Stimulated activated CD8-positive, alpha-beta memory T cell treated with anti-CD3 and anti-CD28 coated beads, Interleukin-2, amount 100 ng/mL, for 1 hour (primary cell): ENCODE data around the gene GLDN.

ENCODE experiments used
- DNase-seq, 2 donors: peaks; one replicate each; pipeline ENCODE4 v3.0.0-alpha.2; 2020; ENCODE audit warnings: low read depth in 2 of 2

GLDN gene

GRCh38 chr15:51322621-51323296, 18.7 kb upstream of the GLDN start:
- DNase-seq, result no peak

DNA sequence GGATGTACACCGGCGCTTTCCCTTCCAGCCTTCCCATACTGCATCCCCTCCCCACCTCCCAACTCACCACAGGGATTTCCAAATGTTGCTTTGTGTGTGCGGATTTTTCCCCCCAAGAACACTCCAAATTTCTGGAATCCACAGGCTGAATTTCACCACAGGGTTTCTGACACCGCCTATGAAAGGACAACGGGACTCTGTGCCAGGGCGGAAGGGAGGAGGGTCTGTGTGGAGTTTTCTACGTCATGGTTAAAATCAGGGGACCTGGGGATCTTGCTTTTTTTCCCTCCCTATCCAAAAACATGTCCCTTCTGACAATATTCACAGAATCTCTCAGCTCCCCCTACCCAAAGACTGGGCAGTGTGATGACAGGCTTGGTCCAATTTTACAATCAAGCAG, 17.7 kb upstream of the GLDN start:
- no peak for DNase-seq

DNA sequence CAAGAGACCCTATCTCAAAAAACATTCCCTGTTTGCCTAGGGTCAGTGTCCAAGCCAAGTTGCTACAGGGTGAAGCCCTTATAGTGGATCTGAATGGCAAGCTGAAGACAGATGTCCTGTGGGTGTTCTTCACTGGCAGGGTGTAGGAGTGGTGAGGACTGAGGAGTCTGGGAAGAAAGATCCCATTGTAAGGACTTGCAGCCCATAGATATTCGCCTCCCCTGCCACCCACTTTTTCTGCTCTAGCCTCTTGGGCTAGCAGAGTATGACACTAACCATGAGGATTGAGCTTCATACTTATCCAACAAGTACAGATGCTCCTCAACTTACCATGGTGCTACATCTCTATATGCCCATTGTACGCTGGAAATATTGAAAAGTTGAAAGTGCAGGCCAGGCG, 16.3 kb upstream of the GLDN start:
- no peak for DNase-seq

- no peak for DNase-seq
These were observed 14.4 kb upstream of the GLDN start for GRCh38 chr15:51327081-51327480.

DNA sequence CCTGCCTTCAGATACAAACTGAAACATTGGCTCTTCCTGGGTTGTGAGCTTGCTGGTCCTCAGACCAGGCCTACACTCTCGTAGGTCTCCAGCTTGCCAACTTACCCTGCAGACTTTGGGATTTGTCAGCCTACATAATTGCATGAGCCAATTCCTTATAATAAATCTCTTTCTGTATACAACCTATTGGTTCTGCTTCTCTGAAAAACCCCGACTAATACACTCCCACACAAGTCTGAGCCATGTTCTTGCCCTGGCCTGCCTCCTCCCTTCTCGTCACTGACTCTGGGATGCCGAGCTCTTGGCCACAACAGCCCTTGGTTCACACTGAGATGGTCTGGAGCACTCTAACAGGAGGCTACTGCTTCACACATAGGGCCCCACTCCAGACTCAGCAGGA, 12.5 kb upstream of the GLDN start:
- DNase-seq, result no peak

DNA sequence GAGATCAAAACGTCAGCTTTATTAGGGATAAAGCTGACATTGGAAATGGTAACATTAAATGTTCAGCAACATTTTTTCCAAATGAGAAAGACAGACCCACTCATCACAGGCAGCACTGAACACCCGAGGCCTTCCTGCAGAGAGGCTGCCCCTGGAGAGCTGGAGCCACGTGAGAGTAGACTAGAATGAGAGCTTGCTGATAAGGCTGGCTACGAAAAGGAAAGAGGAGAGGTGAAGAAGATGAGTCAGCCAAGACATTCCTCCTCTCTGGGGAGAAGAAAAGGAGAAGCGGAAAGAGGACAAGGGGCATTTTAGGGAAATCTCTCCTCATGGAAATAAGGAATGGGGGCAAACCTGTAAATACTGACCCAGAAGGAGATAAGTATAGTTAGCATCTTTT, 10.3 kb upstream of the GLDN start:
- no peak for DNase-seq

DNA sequence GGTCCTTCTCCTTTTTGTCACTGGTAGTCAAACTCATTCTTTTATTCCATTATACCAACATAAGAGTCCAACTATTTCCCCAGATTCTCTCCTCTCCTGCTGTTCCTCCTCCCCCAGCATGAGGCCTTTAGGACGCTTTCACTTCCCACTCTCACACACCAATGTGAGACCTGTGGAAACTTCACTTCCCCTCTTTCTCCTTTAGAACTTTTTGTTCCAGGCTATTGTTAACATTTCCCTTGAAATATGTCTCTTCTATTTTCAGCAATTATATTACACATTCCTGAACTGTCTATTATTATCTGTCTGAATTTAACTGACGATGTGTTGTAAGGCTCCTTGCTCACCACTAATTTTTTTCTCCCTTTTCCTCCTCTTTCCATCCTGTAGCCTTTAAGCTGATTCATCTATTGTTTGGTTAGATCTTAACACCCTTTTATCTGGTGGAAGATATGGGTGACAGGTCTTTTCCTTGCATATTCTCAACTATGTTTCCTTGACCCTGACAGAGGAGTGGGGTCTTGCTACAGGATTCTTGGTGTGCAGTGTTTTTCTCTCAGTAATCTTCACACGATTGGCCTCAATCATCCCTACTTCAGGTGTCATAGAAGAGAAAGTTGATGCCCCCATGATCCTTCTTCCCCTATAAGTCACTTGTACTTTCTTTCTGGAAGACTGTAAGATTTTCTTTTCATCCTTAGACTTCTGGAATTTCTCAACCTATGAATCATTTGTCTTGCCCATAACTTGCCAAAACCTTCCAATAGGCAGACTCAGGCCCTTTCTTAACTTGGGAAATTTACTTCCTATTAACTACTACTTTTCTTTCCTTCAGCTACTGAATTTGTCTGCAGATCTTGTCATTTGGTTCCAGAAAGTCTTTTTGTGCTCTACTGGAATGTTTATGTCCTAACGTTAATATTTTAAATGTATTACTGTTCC, 9.0 kb upstream of the GLDN start:
- no peak for DNase-seq

GRCh38 chr15:51333571-51333970, 7.9 kb upstream of the GLDN start:
- DNase-seq, result no peak

DNA sequence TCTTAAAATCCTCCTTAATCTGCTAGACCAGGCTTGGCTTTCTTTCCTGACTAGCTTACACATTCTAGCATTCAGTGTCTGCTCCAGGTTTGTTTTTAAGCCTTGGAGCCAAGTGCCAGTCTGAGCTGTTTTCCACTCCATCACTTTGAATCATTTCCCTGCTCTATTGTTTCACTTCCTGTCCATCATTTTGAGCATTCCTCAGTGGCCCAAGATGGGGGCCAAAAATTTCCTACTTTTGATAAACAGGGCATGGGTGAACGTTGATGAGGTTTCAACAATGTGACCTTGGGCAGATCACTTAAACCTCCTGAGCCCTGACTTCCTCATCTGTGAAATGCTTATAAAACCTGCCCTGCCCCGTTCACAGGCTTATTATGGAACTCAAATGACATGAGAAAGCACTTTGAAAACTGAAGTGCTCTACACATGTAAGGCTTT, 7.4 kb upstream of the GLDN start:
- no peak for DNase-seq

DNA sequence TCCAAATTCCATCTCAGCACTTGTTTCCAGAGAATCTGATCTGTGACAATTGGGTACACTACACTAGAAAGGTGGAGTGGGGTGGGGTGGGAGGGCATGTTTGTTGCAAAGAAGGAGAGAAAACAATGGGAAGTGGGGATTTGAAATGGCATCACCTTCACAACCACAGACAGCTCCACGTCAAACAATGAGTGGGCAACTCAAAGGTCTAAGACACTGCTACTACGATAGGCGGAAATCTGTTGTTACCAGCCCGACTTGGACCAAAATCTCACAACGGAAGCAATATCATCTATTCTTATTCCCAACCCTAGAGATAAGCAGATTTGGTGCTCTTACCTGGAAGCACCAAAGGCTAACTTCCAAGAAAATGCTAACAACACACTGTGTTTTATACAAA, 6.4 kb upstream of the GLDN start:
- no peak for DNase-seq

GRCh38 chr15:51335538-51336410, 5.7 kb upstream of the GLDN start:
- no peak for DNase-seq

- no peak for DNase-seq
These were observed 3.0 kb upstream of the GLDN start, which contains the start of gene CYP19A1 for GRCh38 chr15:51338496-51338895. Gene CYP19A1, minus strand, starts transcription at chr15:51338596. Its CDS starts 95,684 bp downstream, at chr15:51242912.

DNA sequence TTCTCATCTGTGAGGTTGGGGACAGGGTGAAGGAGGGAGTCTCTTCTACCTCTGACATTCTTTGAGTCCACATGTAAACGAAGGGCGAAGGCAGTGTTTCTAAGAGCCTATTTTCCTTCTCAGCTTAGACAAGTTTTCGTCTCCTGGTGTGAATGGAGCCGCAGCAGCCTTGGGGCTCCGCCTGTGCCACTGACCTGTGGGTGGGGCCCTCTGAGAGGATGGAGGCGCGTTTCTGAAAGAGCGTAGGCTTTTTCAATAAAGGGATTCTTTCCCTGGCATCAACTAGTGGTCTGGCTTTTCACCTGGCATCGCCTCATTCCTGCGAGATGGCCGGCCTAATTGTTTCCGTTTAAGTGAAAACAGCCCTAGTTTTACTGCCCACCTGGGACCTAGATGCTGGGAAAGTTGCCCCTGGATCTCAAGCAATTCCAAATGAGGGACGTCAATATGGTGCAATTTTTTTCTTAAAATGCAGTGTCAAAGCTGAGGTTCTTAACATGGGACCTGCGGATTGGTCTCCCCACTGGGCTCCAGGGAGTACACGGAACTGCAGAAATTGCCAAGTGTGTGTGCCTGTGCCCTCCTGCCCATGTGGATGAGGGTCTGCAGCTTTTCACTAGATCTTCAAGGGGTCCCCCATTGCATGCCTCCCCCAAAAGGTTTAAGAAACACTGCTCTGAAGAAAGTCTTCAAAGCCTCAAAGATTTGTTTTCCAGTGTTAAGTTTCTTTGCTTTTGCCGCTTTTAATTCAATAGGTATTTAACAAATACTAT, 958 bp downstream of the GLDN start:
- DNase-seq, result no peak

- no peak for DNase-seq
These were observed 2.0 kb downstream of the GLDN start for GRCh38 chr15:51343466-51343865.

DNA sequence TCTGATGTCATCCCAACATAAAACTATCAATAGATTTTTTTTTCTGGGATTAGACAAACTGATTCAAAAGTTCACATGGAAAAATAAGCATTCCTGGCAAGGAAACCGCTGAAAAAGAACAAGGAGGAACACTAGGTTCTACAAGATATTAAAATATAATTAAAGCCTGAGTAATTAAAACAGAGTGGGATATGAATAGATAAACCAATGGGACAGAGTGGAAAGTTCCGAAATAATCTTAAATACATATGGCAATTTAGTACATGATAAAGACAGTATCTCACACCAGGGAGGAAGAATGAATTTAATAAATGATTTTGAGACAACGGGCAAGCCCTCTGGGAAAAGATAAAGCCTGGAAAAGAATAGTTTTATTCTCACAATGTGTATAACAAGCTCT, 4.7 kb downstream of the GLDN start:
- DNase-seq, result no peak

DNA sequence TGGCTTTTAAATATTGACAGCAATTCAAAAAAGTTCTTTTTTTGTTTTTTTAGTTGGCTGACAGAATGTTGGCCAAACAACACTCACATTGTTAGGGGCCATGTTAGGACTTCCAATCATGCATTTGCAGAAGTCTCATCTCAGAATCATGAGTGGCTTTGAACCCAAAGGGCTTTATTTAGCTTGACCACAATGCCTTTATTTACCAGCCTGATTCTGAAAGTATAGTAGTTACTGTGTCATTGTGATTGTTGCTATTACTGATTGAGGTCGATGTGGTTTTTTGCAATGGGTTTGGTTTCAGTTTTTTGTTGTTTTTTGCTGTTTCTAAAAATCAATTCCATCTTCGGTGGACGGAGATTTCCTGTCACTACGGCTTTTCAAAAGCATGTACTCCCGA, 7.2 kb downstream of the GLDN start:
- DNase-seq, result no peak

- no peak for DNase-seq
These were observed 7.8 kb downstream of the GLDN start for GRCh38 chr15:51349156-51349844.

DNA sequence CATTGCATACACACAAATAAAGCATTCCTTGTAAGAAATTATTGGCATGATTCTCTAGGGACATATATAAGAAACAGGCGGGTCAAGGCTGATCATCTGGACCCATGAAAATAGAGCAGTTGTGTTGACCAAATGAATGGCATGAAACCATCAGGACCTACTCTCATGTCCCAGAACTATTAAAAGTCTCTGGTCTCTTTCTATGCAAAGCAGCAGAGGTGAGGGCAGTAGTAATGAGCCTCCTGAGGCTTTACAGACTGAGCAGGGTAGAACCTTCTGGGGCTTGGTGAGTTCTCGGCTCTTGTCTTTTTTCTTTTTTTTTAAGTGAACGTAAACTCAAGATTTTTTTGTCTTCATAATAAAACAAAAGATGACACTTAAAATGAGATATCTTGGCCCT, 9.3 kb downstream of the GLDN start:
- no peak for DNase-seq

DNA sequence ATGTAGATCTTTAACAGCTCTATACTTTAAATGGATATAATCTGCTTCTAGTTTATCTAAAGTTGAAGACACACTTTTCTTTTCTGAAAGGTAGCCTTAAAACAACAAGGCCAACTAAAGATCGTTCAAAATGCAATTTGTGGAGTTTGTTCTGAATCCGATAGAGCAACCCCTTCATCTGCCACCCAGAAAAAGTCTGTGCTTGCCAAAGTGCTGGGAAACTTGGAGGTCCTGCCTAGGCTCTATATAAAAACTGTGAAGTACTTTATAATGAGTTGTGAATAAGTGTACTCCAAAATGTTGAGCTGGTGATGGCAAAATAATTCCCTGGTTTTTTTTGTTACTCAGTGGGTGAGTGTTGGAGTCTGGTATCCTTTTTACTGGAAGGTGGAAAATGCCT, 12.5 kb downstream of the GLDN start:
- DNase-seq, result no peak

DNA sequence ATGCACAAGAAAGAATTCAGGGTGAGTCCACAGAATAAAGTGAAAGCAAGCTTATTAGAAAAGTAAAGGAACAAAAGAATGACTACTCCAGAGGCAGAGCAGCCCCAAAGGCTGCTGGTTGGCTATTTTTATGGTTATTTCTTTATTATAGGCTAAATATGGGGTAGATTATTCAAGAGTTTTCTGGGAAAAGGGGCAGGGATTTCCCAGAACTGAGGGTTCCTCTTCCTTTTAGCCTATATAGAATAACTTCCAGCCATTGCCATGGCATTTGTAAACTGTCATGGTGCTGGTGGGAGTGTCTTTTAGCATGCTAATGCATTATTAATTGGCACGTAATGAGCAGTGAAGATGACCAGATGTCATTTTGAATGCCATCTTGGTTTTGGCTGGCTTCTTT, 13.6 kb downstream of the GLDN start:
- DNase-seq, result no peak

- DNase-seq, result no peak
These were observed 14.7 kb downstream of the GLDN start for GRCh38 chr15:51356147-51356546.
